KMS-11 (cell line): Measurements from ENCODE around the gene SLC35G2.

Experiments
- H2AFZ ChIP-seq: fragments of 200-600 bp; sonication (generic); 2 replicates; pipeline ENCODE4 v1.6.1; 2016; ENCODE audit warnings: antibody characterized with exemption, mixed run types, low read depth
- H3K27ac ChIP-seq: fragments of 200-600 bp; sonication (generic); 2 replicates; pipeline ENCODE4 v1.6.1; 2016; ENCODE audit warnings: mild to moderate bottlenecking, mixed run types
- H3K27me3 ChIP-seq: fragments of 200-600 bp; sonication (generic); 2 replicates; pipeline ENCODE4 v1.6.1; 2017; ENCODE audit warnings: mild to moderate bottlenecking, low read depth, mixed run types, moderate library complexity; ENCODE audit not compliant: insufficient read depth
- H3K36me3 ChIP-seq: fragments of 200-600 bp; sonication (generic); 2 replicates; pipeline ENCODE4 v1.6.1; 2017; ENCODE audit warnings: mild to moderate bottlenecking, mixed run types; ENCODE audit not compliant: insufficient read depth
- H3K4me1 ChIP-seq: fragments of 200-600 bp; sonication (generic); 2 replicates; pipeline ENCODE4 v1.6.1; 2016; ENCODE audit warnings: mild to moderate bottlenecking, low read depth, mixed run types; ENCODE audit not compliant: poor library complexity, severe bottlenecking
- H3K4me2 ChIP-seq: fragments of 200-600 bp; sonication (generic); 2 replicates; pipeline ENCODE4 v1.7.0; 2016; ENCODE audit warnings: mild to moderate bottlenecking, mixed run types
- H3K4me3 ChIP-seq: fragments of 200-600 bp; sonication (generic); IDR thresholded peaks from 2 replicates; pipeline ENCODE4 v1.6.1; 2017; ENCODE audit warnings: low read depth, low read length, mixed read lengths; ENCODE audit not compliant: insufficient read depth
- H3K79me2 ChIP-seq: fragments of 200-600 bp; sonication (generic); 2 replicates; pipeline ENCODE4 v1.6.1; 2016; ENCODE audit warnings: low read depth, mixed run types; ENCODE audit not compliant: insufficient read depth
- H3K9ac ChIP-seq: fragments of 200-600 bp; sonication (generic); 2 replicates; pipeline ENCODE4 v1.6.1; 2016; ENCODE audit warnings: mild to moderate bottlenecking, mixed run types
- H4K20me1 ChIP-seq: fragments of 200-600 bp; sonication (generic); 2 replicates; pipeline ENCODE4 v1.6.1; 2016; ENCODE audit warnings: mild to moderate bottlenecking, mixed run types; ENCODE audit not compliant: insufficient read depth
- TF ChIP-seq, protein P1 (sequence below): fragments of 200-600 bp; sonication (generic); conservative IDR thresholded peaks from 2 replicates; pipeline ENCODE4 v1.6.1; 2017; ENCODE audit warnings: low read depth, mild to moderate bottlenecking, antibody characterized with exemption, low read length, moderate library complexity, mixed read lengths

SLC35G2 gene

DNA sequence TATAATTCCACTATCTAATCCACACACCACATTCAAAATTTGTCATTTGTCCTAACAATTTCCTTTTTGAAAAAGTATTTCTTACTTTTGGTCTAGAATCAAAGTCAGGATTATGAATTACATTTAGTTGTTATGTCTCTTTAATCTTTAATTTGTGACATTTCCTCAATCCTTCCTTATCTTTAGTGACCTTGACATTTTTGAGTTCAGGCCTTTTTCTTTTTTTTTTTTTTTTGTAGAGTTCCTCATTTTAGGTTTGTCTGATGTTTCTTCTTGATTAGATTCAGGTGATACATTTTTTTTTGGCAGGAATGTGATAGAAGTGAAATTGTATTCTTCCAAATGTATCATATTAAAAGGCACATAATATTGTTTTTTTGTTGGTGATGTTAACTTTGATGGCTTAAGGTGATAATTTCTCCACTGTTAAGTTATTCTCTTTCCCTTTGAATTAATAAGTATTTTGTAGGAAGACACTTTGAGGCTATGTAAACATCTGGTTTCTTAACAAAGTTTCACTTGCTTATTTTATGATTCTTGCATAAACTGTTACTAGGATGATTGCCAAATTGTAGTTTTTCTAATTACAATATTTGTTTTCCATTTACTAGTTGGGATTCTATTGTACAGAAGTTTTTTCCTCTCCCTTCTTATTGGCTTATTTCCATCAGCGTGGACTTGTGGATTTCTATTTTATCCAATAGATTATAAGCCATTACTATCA lies 16.3 kb downstream of the SLC35G2 start:
- Histone ChIP-seq H3K27me3 (no peaks in the 10 kb centered on the region), H2AFZ (no peak overlapping the region), H3K4me1 (peaks cover 28% of the 10 kb centered on the region), H4K20me1 (no peaks in the 10 kb centered on the region), H3K36me3 (no peaks in the 10 kb centered on the region), H3K79me2 (no peaks in the 10 kb centered on the region), H3K4me2 (no peak overlapping the region; the same call in 1 of the 2 replicates), H3K9ac (no peak overlapping the region), H3K27ac (no peak overlapping the region), H3K4me3 (no peak overlapping the region)
- TF ChIP-seq, protein P1, sequence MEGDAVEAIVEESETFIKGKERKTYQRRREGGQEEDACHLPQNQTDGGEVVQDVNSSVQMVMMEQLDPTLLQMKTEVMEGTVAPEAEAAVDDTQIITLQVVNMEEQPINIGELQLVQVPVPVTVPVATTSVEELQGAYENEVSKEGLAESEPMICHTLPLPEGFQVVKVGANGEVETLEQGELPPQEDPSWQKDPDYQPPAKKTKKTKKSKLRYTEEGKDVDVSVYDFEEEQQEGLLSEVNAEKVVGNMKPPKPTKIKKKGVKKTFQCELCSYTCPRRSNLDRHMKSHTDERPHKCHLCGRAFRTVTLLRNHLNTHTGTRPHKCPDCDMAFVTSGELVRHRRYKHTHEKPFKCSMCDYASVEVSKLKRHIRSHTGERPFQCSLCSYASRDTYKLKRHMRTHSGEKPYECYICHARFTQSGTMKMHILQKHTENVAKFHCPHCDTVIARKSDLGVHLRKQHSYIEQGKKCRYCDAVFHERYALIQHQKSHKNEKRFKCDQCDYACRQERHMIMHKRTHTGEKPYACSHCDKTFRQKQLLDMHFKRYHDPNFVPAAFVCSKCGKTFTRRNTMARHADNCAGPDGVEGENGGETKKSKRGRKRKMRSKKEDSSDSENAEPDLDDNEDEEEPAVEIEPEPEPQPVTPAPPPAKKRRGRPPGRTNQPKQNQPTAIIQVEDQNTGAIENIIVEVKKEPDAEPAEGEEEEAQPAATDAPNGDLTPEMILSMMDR = no peak

DNA sequence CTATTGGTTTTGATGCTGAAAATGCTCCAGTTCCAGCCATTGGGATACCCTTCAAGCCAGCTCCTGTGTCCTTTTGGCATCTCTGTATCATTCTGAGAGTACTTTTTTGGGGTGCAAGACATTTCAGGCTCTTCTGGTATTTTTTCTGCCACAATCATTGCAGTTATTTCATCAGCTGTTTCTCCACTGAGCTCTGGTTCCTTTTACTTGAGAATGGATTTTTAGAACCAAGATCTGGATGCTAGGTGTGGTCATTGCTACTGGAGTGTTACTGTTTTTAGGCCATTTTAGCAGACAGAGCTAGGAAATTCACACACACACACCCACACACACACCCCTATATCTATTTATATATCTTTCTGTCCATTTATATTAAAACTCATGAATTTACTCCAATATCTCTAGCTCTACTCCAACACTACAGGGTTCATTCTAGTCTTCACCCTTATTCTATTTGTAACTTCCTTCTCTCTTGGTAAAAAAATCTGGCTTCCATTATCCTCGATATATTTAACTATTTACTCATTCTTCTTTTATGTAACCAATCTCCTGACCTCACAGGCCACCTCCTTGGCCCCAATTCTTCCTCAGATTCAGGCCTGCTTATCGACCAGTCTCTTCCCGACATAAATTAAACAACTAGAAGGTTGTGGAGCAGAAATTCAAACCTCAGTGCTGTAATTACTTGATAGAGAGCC lies 17.0 kb downstream of the SLC35G2 start:
- Histone ChIP-seq H3K27ac (no peak overlapping the region), H3K4me1 (peaks cover 28% of the 10 kb centered on the region), H3K79me2 (no peaks in the 10 kb centered on the region)

DNA sequence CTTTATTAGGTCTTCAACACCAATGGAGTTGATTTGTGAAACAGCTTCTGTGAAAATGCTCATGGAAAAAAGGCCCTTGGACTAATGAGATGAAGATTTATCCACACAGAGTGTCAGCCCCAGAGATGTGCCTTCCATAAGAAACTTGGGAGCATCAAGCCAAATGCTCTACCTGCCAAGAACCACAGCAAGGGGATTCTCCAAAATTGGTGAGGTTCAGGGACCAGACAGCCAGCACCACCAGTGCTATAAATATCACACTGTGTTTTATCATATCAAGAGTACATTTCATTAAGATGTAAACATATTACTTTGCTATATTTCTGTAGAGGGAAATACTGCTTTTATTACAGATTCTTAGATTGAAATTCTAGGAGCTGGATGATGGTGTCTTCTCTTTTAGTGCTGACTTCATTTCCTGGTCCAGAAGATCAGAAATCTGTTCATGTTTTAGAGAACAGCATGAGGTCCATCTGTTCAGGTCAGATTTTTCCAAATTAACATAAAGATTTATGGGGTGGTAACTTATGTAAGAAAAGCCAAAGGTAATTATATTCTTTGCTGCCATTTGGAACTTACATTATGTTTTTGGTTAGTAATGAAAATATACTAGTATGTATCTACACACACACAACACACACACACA lies 17.7 kb downstream of the SLC35G2 start:
- Histone ChIP-seq H3K4me3 (no peak overlapping the region), H3K4me1 (peaks cover 28% of the 10 kb centered on the region), H3K9ac (no peak overlapping the region), H3K4me2 (no peak overlapping the region; the same call in 1 of the 2 replicates), H2AFZ (no peak overlapping the region), H3K79me2 (no peaks in the 10 kb centered on the region), H3K27ac (no peak overlapping the region), H3K36me3 (no peaks in the 10 kb centered on the region), H3K27me3 (no peaks in the 10 kb centered on the region), H4K20me1 (no peaks in the 10 kb centered on the region)
- TF ChIP-seq, protein P1 = no peak

More for the DNA sequence above, 17.0 kb downstream of the SLC35G2 start:
- no peaks in the 10 kb centered on the region for H3K36me3 ChIP-seq
- H3K4me3 ChIP-seq = no peak overlapping the region
- no peak overlapping the region for H2AFZ ChIP-seq
- no peak overlapping the region; the same call in 1 of the 2 replicates for H3K4me2 ChIP-seq
- TF ChIP-seq, protein P1 = no peak
- H4K20me1 ChIP-seq = no peaks in the 10 kb centered on the region
- H3K27me3 ChIP-seq = no peaks in the 10 kb centered on the region
- no peak overlapping the region for H3K9ac ChIP-seq

DNA sequence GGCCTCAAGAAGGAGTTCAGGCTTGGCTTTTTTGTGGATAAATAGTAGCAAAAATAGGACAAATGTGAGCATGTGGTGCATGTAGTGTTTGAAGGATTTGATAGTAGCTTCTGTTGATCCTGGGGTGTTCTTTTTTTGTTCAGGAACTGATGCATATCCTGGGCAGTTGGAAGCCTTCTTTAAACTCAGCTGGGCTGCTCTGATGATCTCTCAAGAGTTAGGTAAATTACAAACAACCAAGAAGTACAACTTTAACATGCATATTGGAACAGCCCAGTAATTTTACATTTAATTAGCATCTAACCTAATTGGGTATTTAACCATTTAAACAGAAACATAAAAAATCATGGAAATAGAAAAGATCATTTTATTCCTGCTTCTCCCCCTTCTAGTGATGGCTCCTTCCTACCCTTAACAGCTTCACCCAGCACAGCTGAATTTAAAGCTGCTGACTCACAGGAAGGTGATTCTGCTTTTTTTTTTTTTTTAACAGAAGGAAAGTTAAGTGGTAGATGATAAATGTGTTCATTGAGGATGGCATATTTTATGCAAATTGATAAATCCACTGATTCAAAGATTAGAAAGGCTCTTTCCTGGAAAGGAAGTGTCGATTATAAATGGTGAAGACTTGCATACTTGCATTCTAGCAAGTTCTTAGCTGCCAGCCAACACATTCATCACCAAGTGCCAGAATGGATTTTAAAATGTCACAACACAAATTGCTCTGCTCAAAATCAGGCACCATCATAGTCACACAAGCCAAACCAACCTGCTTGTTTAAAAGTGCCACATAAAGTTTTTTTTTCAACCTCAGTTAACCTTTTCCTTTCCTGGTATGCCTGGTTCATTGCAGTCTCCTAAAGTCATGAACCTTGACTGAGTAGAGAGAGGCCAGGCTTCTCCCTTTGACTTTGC lies 20.0 kb downstream of the SLC35G2 start:
- H4K20me1 ChIP-seq = no peaks in the 10 kb centered on the region
- no peaks in the 10 kb centered on the region for H3K79me2 ChIP-seq
- no peak overlapping the region for H3K9ac ChIP-seq
- H3K4me2 ChIP-seq = no peak overlapping the region
- peaks cover 28% of the 10 kb centered on the region for H3K4me1 ChIP-seq
- H3K27me3 ChIP-seq = no peaks in the 10 kb centered on the region
- TF ChIP-seq, protein P1 = no peak
- no peak overlapping the region for H3K4me3 ChIP-seq
- H3K27ac ChIP-seq = no peak overlapping the region
- H2AFZ ChIP-seq = no peak overlapping the region
- no peaks in the 10 kb centered on the region for H3K36me3 ChIP-seq
